Loucy (cell line): ENCODE results near the gene APEX2.

Experiments
- EZH2phosphoT487 ChIP-seq: fragments of 200-600 bp; IDR thresholded peaks from 2 replicates; pipeline ENCODE4 v1.6.1; 2018; ENCODE audit warnings: antibody characterized with exemption, mild to moderate bottlenecking, moderate library complexity, borderline replicate concordance
- TF ChIP-seq, protein P1 (sequence below): fragments of 200-600 bp; sonication (generic); conservative IDR thresholded peaks from 2 replicates; pipeline ENCODE4 v1.5.1; 2014; ENCODE audit warnings: mild to moderate bottlenecking, antibody characterized with exemption, low read length

DNA sequence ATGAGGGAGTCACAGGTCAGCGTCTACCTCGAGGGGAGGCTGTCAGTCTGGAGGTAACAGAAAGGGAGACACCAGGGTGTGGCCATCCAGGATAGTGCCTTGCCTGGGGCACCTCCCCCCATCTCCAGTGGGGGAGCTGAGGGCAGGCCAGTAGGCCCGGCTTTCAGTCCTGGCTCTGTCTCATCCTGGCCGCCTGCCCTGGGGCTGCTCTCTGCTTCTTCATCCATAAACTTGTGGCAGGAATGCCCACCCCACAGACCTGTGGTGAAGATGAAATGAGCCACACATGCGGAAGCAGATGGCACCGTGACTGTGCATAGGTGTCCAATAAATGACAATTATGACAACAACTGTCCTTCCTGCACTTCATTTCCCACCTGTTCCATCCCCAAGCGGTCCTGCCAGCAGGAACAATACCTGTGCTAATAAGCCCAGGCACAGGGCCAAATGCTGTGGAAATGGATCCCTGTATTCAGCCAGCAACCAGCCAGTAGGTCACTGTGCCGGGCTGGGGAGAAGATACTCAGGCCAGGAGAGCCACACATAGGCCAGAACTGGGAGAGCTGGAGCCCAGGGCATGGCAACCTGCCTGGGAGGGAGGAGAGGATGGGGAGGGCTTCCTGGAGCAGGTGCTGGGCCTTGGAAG lies 49.3 kb upstream of the APEX2 start:
- TF ChIP-seq, protein P1, sequence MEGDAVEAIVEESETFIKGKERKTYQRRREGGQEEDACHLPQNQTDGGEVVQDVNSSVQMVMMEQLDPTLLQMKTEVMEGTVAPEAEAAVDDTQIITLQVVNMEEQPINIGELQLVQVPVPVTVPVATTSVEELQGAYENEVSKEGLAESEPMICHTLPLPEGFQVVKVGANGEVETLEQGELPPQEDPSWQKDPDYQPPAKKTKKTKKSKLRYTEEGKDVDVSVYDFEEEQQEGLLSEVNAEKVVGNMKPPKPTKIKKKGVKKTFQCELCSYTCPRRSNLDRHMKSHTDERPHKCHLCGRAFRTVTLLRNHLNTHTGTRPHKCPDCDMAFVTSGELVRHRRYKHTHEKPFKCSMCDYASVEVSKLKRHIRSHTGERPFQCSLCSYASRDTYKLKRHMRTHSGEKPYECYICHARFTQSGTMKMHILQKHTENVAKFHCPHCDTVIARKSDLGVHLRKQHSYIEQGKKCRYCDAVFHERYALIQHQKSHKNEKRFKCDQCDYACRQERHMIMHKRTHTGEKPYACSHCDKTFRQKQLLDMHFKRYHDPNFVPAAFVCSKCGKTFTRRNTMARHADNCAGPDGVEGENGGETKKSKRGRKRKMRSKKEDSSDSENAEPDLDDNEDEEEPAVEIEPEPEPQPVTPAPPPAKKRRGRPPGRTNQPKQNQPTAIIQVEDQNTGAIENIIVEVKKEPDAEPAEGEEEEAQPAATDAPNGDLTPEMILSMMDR = no peak
- TF ChIP-seq EZH2phosphoT487 = no peak
